K562 (cell line): Measurements from ENCODE around the gene CPNE1. TPM values are rescaled to one million over a fixed set of nuclear protein-coding genes. Genes with fewer than 3 reads are reported as not detected.

Source experiments
- CEBPB ChIP-seq: fragments of 450-650 bp; IDR thresholded peaks from 2 replicates; pipeline ENCODE4 v1.6.1; 2016; ENCODE audit warnings: missing genetic modification characterization, missing compliant biosample characterization
- CEBPZ ChIP-seq: fragments of 150-350 bp; IDR thresholded peaks from 2 replicates; pipeline ENCODE4 v1.6.1; 2014; ENCODE audit warnings: low read depth, mild to moderate bottlenecking, low read length, borderline replicate concordance
- DACH1 ChIP-seq: fragments of 450-650 bp; IDR thresholded peaks from 2 replicates; pipeline ENCODE4 v1.6.1; 2018; ENCODE audit not compliant: partially characterized antibody
- E2F3 ChIP-seq: fragments of 250-450 bp; sonication (Bioruptor Pico); IDR thresholded peaks from 2 replicates; pipeline ENCODE4 v1.4.0; 2020; ENCODE audit warnings: mild to moderate bottlenecking
- ESRRA ChIP-seq: fragments of 450-650 bp; IDR thresholded peaks from 2 replicates; pipeline ENCODE4 v1.6.1; 2014; ENCODE audit warnings: low read depth, mild to moderate bottlenecking, moderate library complexity, borderline replicate concordance
- FOXJ3 ChIP-seq: sonication (generic); formaldehyde crosslinking; IDR thresholded peaks from 2 replicates; pipeline ENCODE4 v1.4.0; 2020; ENCODE audit warnings: mild to moderate bottlenecking, missing genetic modification reagents
- PML ChIP-seq: IDR thresholded peaks from 2 replicates; pipeline ENCODE4 v1.6.1; 2012; ENCODE audit warnings: low read length, inconsistent platforms
- RCOR1 ChIP-seq, 2 experiments: IDR thresholded peaks; 2 replicates each; pipeline ENCODE4 v1.6.1; 2012; ENCODE audit warnings: low read depth in 2 of 2, low read length in 2 of 2, borderline replicate concordance in 1 of 2, improper control_type of control experiment in 1 of 2
- SIX5 ChIP-seq, 2 experiments: IDR thresholded peaks; 2 replicates each; pipeline ENCODE4 v1.6.1; 2011; ENCODE audit warnings: low read length in 2 of 2, borderline replicate concordance in 1 of 2, low read depth in 1 of 2, mild to moderate bottlenecking in 1 of 2, moderate library complexity in 1 of 2; ENCODE audit not compliant: insufficient read depth in 1 of 2
- XRCC5 ChIP-seq: fragments of 200-400 bp; formaldehyde crosslinking; IDR thresholded peaks from 2 replicates; pipeline ENCODE4 v1.6.1; 2017; ENCODE audit warnings: low read depth, mild to moderate bottlenecking, low read length
- ZBTB1 ChIP-seq: sonication (generic); formaldehyde crosslinking; IDR thresholded peaks from 2 replicates; pipeline ENCODE4 v1.8.1; 2023; ENCODE audit warnings: missing genetic modification reagents, low read depth, mild to moderate bottlenecking, borderline replicate concordance
- ZNF408 ChIP-seq: fragments of 250-450 bp; sonication (Bioruptor Pico); IDR thresholded peaks from 2 replicates; pipeline ENCODE4 v1.4.0; 2020; ENCODE audit warnings: low read depth, mild to moderate bottlenecking, moderate library complexity
- ZNF431 ChIP-seq: sonication (generic); formaldehyde crosslinking; IDR thresholded peaks from 2 replicates; pipeline ENCODE4 v1.8.0; 2022; ENCODE audit warnings: mild to moderate bottlenecking, missing genetic modification reagents
- ZNF444 ChIP-seq: fragments of 250-450 bp; sonication (Bioruptor Pico); IDR thresholded peaks from 2 replicates; pipeline ENCODE4 v1.4.0; 2020; ENCODE audit warnings: mild to moderate bottlenecking, moderate library complexity
- polyA plus RNA-seq, 8 experiments: library from polyadenylated mRNA; depleted of rRNA in 4 of 8; stranded (reverse) in 5 of 8; unstranded in 3 of 8; fragments of >200 nt; fragmentation: Nextera tagmentation in 2 of 8; fragmentation: Illumina TruSeq in 1 of 8; extraction: Ambion mirVana in 2 of 8; extraction: Trizol in 1 of 8; gene quantifications; 2 replicates each; pipeline versions ENCODE4 v1.2.1 to v1.2.3, GENCODE V29; 2011 to 2014; ENCODE audit warnings: inconsistent platforms in 1 of 8, missing spikeins in 1 of 8
- total RNA-seq, 7 experiments: library from RNA; depleted of rRNA in 6 of 7; stranded (reverse); fragments of >200 nt in 6 of 7; fragmentation: Illumina TruSeq in 2 of 7; extraction: Trizol in 2 of 7; gene quantifications; 2 replicates each; pipeline versions ENCODE4 v1.2.1 to v1.2.3, GENCODE V29; 2011 to 2021; ENCODE audit warnings: low replicate concordance in 1 of 7

Gene CPNE1
- total and polyA plus RNA-seq, 9 of the 15 experiments (the other 6 are each of a cell fraction or from before 2014, with no cell fraction given), result 42.1 to 102 (median 56.0) TPM

DNA sequence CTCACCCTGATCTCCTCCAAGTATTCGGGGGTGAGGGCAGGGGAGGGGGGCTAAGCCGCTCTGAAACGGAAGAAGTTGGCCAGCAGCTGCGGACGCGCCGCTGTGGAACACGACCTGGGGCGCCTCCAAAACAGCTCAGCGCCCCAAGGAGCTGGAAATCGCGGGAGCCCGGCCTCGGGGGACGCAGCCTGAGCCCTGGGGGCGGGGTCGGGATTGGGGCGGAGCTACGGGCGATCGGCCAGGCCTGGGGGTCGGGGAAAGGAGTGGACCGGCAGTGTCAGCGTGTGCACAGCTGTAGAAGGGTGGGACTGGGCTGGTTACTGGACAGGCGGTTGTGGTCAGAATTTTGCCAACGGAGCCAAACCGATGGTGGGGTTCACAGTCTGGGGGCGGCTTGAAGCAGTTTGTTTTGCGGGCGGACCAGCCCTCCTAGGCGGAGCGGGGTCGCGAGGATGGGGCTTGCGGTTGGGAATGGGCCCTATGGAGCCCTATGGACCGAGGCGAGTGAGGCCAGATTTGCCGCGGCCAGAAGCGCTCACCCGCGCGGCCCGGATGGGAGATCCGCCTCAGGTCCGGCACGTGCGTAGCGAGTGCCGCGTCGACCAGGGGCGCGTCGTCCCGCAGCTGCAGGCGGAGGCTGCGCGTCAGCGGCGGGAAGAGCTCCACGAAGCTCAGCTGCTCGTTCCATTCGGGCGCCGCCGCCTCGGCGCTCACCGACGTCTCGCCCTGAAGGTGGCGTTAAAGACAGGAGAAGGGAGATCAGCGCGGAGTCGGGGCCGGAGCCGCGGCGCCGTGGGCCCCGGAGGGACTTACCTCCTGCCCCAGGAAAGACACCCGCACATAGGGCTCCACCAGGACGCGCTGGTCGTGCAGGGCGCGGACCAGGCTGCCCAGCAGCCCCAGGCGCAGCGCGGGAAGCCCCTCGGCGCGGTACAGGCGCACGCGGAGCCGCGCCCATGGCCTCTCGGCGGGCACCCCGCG, 63.4 kb downstream of the CPNE1 start (continued):
- TF ChIP-seq FOXJ3 (CRISPR knock-in tag) (no peak), RCOR1 (IDR thresholded peaks at IDR 0.05; ENCODE audit: borderline replicate concordance in 1 of 2, low read depth in 2 of 2, low read length in 2 of 2) (no peak), CEBPB (tag) (no peak), ZNF444 (CRISPR knock-in tag) (no peak), XRCC5 (no peak), E2F3 (peak; percentile 78; the same call in 1 of the 2 replicates), CEBPZ (no peak), ZNF408 (CRISPR knock-in tag) (no peak), ESRRA (peak; percentile 44; the same call in 1 of the 2 replicates), DACH1 (peak; percentile 53), PML (no peak), SIX5 (IDR thresholded peaks at IDR 0.05; ENCODE audit: borderline replicate concordance in 1 of 2, insufficient read depth in 1 of 2, low read depth in 1 of 2, low read length in 2 of 2) (no peak), ZBTB1 (CRISPR knock-in tag) (peak; percentile 86), ZNF431 (CRISPR knock-in tag) (peak; percentile 89)
